GM15510 (cell line): ENCODE data around the gene PRICKLE4.

ENCODE experiments used
- POLR2A ChIP-seq: IDR thresholded peaks from 3 replicates; pipeline ENCODE4 v1.6.1; 2011; ENCODE audit warnings: borderline replicate concordance; ENCODE audit not compliant: insufficient read length; ENCODE audit errors: extremely low read depth

Gene PRICKLE4

GRCh38 chr6:41757931-41758640 lies 22.5 kb upstream of the PRICKLE4 start:
- no peak for TF ChIP-seq POLR2A

- no peak for TF ChIP-seq POLR2A
Measured at GRCh38 chr6:41758641-41759035, 21.9 kb upstream of the PRICKLE4 start.

GRCh38 chr6:41759106-41759904 lies 21.3 kb upstream of the PRICKLE4 start:
- no peak for TF ChIP-seq POLR2A

- TF ChIP-seq POLR2A, result no peak
Measured at GRCh38 chr6:41759905-41760579, 20.5 kb upstream of the PRICKLE4 start.

- no peak for TF ChIP-seq POLR2A
Measured at GRCh38 chr6:41763470-41763869, 17.1 kb upstream of the PRICKLE4 start.

GRCh38 chr6:41767112-41767833 lies 13.3 kb upstream of the PRICKLE4 start:
- TF ChIP-seq POLR2A, result no peak

- TF ChIP-seq POLR2A, result no peak
Measured at GRCh38 chr6:41768545-41769308, 11.9 kb upstream of the PRICKLE4 start.

- no peak for TF ChIP-seq POLR2A
Measured at GRCh38 chr6:41769376-41769775, 11.2 kb upstream of the PRICKLE4 start.

- no peak for TF ChIP-seq POLR2A
Measured at GRCh38 chr6:41770381-41771057, 10.1 kb upstream of the PRICKLE4 start.

- no peak for TF ChIP-seq POLR2A
Measured at GRCh38 chr6:41771058-41771983, 9.3 kb upstream of the PRICKLE4 start.

- TF ChIP-seq POLR2A, result no peak
Measured at GRCh38 chr6:41774841-41775240, 5.7 kb upstream of the PRICKLE4 start.

- no peak for TF ChIP-seq POLR2A
Measured at GRCh38 chr6:41775293-41775882, 5.2 kb upstream of the PRICKLE4 start.
